ENCODE results near the gene OTUD6A.
"Not testable (repeated sequence)": the region's sequence is repeated elsewhere in the genome, so short reads cannot be mapped to it uniquely, and the experiment has no call there.

Gene OTUD6A

DNA sequence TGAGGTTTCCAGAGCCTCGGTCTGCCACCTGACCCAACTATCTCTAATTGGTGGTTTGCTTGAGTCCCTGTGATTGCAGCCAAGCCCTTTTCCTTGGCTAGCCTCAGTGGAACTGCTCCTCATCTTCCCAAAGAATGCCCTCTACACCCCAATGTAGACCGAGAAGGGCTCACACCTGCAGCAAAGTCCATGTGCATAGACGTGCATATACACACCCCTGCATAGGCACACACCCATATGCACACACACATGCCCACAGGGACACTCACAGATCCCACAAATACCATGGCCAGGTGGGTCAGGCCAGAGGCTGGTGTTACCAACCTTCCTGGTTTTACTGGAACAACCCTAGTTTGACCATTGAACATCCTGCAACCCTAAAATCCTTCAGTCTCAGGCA, 12.9 kb upstream of the OTUD6A start:
- no peak for DNase-seq (ENCODE audit: low read depth in 2 of 2)

DNA sequence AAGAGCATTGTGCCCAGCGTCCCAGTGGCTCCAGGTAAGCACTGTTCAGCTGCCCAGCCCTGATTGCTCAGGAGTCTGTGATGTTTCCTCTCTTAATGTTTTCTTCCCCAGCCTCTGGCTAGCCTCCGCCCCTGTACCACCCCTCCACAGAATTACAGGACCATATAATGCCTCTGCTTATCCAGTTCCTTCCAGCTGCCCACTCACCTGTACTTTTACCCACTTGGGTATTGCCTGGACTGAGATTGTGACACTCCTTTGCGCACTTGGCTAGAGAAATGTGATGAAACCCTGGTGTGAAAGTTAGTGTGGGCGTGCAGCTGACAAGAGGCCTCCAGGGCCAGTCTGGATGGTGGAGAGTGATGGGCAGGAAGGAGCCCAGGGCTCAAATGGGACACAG, 12.3 kb upstream of the OTUD6A start, which contains the start of gene AWAT2:
Gene AWAT2 (minus strand): TSS at position 14 of the 400 bp plus-strand sequence. CDS start 6 bp downstream, at position 8.
- no peak for DNase-seq (ENCODE audit: low read depth in 2 of 2)

DNA sequence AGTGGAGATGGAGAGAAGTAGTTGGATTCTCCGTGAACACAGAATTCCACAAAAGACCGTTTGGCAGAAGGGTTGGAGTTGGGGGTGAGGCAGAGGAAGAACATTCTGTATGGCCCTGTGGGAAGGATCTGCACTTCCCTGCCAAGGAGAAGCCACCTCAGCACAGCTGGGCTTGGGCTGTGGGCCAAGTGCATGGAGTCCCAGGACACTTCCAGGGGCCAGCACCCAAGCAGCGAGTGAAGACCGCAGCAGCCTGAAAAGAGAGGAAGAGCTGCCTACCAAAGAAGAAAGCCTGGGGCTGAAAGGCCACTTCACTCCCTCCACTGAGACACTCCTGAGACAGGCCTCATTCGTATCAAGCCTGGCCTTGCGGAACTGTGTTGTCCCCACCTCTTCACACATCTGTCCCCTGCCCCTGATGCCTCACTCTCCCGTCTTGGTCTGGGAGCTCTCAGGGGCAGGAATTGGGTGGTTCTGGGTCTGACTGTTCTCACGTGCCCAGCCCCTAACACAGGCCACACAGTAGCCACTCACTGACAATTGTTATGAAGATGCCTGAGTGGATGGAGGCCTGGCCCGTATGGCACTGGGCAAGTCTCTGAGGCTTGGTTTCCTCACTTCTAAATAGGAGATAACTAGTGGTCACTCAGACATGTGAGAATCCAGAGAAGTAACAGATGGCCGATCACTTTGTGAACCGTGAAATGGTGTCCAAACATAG, 9.2 kb upstream of the OTUD6A start:
- DNase-seq (ENCODE audit: low read depth in 2 of 2) = no peak

DNA sequence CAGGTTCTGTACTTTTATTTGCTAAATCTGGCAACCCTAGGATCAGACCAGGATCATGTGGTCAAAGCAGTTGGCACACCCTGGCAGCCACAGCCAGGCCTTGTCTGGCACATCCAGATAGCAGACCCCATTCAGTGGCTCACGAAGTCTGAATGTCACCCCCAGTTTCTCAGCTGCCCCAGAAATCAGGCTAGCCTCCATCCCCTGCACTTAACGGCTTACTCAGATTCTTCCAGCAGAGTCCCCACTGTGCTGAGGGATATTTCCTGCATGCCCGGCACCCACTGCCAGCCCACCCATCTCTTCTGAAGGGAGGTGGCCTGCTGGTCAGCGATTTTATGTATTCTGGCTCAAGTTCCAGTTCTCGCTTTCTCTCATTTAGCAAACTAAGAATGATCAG, 7.9 kb upstream of the OTUD6A start:
- no peak for DNase-seq (ENCODE audit: low read depth in 2 of 2)

DNA sequence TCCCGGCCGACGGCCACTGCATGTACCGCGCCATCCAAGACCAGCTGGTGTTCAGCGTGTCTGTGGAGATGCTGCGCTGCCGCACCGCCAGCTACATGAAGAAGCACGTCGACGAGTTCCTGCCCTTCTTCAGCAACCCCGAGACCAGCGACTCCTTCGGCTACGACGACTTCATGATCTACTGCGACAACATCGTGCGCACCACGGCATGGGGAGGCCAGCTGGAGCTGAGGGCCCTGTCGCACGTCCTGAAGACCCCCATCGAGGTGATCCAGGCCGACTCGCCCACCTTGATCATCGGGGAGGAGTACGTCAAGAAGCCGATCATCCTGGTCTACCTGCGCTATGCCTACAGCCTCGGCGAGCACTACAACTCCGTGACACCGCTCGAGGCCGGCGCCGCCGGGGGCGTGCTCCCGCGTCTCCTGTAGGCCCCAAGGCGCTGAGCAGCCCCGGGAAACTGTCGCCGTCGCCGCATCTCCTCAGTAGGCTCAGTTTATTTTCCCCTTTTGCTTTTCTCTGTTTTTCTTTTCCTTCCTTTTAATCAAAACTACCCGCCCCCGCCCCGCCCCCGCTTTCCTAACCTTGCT, 799 bp downstream of the OTUD6A start:
- DNase-seq (ENCODE audit: low read depth in 2 of 2) = no peak

DNA sequence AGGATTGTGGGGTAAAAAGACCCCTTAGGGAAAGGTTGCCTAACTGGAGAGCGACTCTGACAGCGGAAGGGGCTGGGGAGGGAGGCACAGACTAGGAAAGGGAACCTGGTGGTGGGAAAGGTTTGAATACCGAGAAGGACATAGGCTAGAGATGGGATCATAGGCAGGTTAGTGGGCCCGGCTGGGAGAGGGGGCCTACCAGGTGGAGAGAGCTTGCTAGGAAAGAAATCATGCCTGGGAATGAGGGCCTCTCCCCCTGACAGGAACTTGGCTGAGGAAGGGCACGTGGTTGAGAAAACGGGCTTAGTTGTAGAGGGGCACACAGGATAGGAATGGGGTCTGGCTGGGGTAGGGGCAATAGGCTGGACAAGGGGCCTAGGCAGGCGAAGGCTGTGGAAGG, 4.4 kb downstream of the OTUD6A start:
- DNase-seq (ENCODE audit: low read depth in 2 of 2) = no peak

DNA sequence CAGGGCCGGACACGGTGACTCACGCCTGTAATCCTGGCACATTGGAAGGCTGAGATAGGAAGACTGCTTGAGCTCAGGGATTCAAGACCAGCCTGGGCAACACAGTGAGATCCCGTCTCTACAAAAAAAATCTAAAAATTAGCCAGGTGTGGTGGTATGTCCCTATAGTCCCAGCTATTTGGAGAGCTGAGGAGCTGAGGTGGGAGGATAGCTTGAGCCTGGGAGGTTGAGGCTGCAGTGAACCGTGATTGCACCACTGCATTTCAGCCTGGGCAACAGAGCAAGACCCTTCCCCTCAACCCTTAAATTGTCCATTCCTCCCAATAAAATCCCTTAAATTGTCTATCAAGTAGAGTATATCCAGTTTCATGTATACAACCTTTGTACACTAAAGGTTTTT, 17.0 kb downstream of the OTUD6A start:
- no peak for DNase-seq (ENCODE audit: low read depth in 2 of 2)

DNA sequence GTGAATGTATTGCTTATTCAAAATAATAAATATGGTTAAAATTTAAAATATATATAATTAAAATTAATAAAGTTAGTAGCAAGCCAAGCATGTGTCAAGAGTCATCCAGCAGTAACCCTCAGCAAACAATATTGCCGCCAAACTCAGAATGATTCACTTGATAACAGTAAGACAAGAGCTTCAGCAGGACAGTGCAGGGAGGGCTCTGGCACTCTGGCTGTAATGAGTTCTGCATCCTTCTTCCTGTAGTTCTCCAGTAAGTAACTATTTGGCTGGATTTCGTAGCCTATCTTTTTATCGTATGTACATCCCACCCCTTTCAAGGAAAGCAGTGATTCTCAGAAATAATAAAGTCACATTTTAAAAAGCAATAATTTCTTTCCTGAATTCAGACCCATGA, 17.6 kb downstream of the OTUD6A start:
- no peak for DNase-seq (ENCODE audit: low read depth in 2 of 2)

DNA sequence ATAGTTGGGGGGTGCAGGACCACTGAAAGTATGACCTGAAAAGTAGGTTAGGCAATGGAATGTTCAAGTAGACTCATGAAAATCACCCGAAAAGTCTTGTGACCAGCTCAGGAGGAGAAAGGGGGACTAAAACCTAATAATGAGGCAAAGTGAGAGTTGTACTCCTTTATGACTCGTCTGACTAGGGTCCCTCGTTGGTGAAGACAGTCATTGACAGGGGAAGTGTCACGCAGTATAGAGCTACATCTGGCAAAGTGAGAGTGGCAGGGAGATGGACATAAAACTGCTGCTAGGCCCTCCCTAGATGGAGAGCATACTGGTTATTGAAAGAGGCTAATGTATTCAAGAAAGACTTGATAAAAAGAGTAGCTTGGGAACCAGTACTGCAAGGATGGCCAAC, 20.5 kb downstream of the OTUD6A start:
- DNase-seq (ENCODE audit: low read depth in 2 of 2) = no peak

DNA sequence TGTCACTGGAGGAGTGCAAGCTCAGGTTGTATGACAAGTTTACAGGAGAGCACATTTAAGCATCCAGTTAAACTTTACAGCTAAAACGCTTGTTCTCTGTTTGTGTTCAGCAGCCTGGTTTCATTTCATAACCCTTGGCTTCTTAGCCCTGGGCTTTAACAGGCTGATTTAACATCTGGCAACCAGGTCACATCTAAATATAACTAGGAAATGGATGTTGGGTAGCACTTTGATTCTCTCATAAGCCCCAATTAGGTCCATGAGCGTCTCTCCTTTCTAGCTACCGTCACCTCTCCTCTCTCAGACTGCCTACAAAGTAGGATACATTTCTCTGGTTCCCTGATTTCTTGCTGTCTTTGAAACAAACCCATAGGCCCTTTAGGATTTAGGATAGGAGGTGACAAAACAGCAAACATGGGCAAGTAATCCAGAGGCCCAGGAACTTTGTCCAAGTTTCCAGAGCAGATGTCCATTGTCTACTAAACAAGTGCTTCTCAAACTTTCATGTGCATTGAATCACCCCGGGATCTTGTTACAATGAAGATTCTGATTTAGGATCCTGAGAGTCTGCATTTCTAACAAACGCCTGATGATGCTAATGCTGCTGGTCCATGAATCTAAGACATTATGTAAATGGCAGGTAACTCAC, 22.5 kb downstream of the OTUD6A start:
- DNase-seq (ENCODE audit: low read depth in 2 of 2) = no peak

DNA sequence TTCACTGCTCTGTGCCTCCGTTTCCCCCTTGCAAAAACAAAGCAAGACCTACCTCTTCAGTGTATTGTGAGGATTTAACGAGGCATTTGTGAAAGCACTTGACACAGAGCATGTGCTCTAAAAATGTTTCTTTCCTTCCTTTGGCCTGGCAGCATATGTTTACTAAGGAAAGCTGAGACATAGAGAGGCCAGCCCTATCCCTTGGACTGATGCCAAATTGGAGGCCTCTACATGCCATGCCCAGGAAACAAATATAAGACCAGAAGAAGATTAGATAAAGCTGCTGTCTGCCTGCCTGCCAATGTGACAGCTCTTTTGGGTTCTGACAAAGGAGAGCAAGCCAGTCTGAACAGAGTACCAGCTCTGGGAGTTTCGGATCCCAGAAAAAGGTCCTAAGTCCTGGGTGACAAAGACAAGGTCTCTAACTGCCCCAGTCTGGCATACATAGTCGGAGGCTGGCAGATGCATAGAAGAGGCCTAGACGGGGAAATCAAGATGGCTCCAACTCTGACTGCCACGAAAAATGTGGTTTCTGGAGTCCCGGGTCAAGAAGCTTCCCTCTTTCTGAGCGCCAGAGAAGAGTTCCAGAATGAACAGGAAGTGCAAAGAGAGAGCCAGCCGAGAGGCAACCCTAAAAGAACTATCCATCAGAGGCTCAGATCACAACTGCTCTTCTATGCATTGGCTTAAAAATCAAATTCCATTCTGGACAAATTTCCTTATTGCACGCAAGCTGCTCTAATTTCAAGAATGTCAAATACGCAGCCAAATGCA, 25.8 kb downstream of the OTUD6A start:
- DNase-seq (ENCODE audit: low read depth in 2 of 2) = no peak

DNA sequence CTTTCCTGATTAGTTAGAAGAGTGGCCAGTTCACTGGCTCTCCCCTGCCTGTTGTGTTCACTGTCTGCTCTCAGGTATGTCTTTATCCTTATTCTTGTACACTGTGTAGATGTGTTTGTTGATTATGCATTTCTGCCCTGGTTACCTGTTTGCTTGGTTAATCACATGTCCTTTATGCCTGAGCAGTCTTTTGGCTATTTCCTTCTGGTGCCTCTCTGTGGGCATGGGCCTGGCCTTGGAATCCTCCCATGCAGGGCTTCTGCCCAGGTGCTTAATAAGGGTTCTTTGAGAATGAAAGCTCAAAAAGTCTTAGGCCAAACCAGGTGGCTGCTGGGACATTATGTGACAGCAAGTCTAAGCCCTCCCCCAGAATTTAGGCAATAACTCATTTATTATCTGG, 26.5 kb downstream of the OTUD6A start:
- no peak for DNase-seq (ENCODE audit: low read depth in 2 of 2)

DNA sequence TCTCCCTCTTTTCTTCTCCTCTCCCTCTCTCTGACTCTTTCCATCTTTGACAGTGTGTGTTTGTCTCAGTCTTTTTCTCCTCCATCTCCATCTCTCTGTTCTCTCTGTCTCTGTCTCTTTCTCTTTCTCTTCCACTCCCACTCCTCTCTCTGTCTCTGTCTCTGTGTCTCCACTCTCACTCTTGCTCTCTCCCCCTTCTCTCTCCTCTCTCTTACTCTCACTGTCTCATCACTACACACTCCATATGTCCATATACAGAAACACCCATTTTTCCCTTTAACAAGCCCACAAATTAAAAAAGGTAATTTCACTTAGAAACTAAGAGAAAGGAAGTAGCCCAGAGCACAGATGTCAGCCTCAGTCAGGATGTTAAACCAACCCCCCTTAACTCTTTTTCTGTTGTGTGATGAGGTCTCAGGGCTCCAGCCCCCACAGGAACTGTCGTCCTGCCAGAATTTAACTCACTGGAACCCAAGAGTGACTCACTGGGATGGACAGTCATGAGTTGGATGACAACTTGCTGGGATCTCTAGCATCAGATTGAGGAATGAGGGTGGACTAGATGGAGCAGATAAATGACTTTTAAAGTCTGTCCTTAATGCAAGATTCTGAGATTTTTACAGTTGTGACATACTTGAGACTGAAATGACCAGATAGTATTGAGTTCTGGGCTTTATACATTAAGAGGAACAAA, 27.5 kb downstream of the OTUD6A start:
- DNase-seq (ENCODE audit: low read depth in 2 of 2) = no peak

DNA sequence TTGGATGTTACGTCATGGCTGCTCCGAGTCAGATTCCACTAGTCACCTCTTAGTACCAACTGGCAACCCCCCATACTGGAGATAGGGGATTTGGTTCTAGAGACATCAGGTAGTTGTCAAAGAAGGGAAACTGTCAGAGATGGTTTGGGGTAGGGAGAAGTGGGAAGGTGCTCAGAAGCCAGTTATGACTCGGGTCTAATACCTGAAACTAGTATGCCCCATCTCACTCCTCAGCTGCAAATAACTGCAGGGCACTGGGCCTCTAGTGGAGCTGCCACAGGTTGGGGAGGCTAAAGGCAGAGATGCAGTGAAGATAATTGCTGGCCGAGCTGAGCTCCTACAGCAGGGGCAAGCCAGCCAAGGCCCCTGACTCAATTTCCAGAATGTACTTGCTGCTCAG, 30.0 kb downstream of the OTUD6A start:
- DNase-seq (ENCODE audit: low read depth in 2 of 2) = no peak

DNA sequence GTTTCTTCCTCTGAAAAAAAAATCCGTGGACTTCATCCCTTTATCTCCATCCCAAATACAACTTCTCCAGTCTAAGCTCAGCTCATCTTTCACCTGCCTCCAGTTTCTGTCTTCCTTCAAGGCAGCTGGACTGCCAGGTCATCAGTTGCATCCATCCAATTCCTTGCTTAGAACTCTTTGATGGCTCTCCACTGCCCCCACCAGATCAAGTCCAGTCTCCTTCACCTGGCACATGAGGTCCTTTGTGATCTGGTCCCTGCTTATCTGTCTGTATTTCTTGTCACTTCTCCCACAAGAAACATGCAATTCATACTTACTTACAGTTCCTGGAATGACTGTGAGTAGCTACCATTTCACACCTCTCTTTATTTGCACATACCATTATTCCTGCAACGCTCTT, 33.8 kb downstream of the OTUD6A start:
- DNase-seq (ENCODE audit: low read depth in 2 of 2) = no peak

DNA sequence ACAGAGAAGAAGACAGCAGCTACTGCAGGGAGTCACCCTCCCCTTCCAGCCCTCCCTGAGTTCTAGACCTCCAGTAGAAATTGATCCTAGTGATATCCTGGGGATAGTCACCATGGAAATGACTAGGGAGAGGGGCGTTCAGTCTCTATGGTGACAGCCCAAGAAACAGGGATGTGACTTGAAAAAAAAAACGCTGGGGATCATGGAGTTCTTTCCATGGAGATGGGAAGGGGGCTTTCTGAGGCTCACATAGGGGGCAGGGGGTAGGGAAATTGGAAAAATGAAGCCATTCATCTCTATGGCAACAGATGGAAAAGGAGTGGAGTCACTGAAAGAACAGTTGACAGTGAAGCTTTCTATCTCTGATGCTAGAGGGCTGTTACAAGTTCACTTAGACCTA, 43.0 kb downstream of the OTUD6A start:
- DNase-seq (ENCODE audit: low read depth in 2 of 2) = no peak

DNA sequence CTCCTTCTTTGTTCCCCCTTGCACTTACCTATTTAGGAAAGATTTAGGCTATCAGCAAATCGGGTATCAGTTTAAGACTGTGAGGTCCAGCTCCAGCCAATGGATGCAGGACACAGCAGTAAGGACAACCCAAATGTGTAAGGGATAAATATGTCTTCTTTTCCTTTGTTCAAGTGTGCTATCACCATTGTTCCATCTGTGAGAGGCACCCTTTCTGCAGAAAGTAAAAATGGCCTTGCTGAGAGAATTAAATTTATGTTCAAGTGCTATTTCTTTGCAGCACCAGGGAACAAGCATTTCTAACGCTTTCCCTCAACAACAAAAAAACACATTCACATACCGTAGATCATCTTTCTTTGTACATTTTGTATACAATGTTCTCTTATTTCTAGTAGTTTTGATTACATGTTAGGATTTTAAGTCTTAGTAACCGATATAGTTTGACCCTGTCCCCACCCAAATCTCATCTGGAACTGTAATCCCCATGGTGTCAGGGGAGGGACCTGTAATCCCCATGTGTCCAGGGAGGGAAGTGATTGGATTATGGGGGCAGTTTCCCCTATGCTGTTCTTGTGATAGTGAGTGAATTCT, 49.3 kb downstream of the OTUD6A start:
- not testable (repeated sequence) for DNase-seq (ENCODE audit: low read depth in 2 of 2)
